ENCODE measurements around the gene CFAP46.

The CFAP46 gene

DNA sequence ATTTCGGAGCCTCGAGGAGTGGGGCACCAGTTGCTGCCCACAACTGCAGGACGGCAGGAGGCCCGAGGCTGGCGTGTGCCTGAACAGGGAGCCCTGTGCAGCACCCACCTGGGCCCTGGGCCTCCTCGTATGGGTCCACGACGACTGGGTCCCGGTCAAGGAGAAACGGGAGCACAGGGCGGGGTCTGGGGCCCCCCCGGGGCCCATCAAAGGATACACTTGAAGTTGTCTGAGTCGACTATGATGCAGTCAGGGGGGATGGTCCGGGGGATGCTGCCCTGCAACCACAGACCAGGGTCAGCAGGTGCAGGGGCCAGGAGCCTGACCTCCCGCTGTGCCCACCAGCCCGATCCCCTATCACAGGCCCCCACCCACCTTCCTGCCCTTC is 127.9 kb downstream of the CFAP46 start:
- DNase-seq (no peak), ATAC-seq (ENCODE audit: insufficient read depth, low read depth) (no peak)
- H3K4me3 ChIP-seq (ENCODE audit: low read depth in 1 of 2, low read length in 2 of 2): no peak overlapping the region
- no peak overlapping the region for H3K27ac ChIP-seq (ENCODE audit: low read length)
- H2AFZ ChIP-seq (ENCODE audit: low read depth, low read length): no peak overlapping the region
- no peaks in the 10 kb centered on the region for H3K36me3 ChIP-seq (ENCODE audit: insufficient read depth, low read length)
- no peaks in the 10 kb centered on the region for H4K20me1 ChIP-seq (ENCODE audit: insufficient read depth, low read length)
- H3K9ac ChIP-seq (ENCODE audit: low read depth, low read length): no peak overlapping the region
- no peaks in the 10 kb centered on the region for H3K79me2 ChIP-seq (ENCODE audit: insufficient read depth, low read length)
- no peaks in the 10 kb centered on the region for H3K4me1 ChIP-seq (ENCODE audit: insufficient read depth, low read length)
- H3K4me2 ChIP-seq (ENCODE audit: insufficient read depth, low read length): no peak overlapping the region
- no peaks in the 10 kb centered on the region for H3K9me3 ChIP-seq (ENCODE audit: insufficient read depth, low read length, severe bottlenecking)
- H3K27me3 ChIP-seq (ENCODE audit: insufficient read depth, low read length, poor library complexity): no peaks in the 10 kb centered on the region
- TF ChIP-seq, protein P1, sequence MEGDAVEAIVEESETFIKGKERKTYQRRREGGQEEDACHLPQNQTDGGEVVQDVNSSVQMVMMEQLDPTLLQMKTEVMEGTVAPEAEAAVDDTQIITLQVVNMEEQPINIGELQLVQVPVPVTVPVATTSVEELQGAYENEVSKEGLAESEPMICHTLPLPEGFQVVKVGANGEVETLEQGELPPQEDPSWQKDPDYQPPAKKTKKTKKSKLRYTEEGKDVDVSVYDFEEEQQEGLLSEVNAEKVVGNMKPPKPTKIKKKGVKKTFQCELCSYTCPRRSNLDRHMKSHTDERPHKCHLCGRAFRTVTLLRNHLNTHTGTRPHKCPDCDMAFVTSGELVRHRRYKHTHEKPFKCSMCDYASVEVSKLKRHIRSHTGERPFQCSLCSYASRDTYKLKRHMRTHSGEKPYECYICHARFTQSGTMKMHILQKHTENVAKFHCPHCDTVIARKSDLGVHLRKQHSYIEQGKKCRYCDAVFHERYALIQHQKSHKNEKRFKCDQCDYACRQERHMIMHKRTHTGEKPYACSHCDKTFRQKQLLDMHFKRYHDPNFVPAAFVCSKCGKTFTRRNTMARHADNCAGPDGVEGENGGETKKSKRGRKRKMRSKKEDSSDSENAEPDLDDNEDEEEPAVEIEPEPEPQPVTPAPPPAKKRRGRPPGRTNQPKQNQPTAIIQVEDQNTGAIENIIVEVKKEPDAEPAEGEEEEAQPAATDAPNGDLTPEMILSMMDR (IDR thresholded peaks at IDR 0.05; ENCODE audit: borderline replicate concordance, extremely low read depth, low read length, poor library complexity, severe bottlenecking): no peak
- TF ChIP-seq EZH2 (IDR thresholded peaks at IDR 0.05; ENCODE audit: borderline replicate concordance, low read depth, low read length, severe bottlenecking): no peak

DNA sequence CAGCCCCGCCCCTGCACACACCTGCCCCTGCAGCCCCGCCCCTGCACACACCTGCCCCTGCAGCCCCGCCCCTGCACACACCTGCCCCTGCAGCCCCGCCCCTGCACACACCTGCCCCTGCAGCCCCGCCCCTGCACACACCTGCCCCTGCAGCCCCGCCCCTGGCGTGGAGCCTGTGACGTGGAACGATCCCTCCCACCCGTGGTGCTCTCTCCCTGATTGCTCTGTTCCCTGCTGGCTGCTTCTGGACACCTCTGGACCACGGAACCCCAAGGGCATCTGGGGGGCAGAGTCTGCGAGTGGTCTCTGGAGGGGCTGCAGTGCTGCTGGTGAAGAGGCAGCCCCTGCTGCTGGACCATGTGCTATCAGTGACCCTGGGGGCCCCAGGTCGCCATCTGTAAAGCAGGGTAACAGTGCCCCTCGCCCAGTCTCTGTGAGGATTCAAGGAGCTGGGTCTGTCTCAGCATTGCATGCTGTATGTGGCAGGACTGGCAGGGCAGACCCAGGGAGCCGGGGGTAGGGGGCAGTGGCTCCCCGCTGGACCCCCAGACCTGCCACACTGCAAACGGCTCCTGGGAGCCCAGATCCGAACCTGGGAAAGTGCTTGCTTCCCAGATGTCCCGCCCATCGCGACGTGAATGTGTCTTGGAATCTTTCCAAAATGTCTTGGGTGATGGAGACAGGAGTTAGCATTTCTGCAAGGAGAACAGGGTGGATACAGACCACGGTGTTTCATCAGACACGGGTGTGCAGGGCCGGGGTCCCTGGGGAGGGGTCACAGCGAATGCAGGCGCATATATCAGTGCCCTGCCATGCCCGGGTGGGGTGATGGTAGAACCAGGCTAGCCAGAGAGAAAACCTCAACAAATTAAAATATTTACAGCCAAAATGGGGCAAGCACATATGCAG is 128.6 kb downstream of the CFAP46 start:
- ATAC-seq (ENCODE audit: insufficient read depth, low read depth): no peak
- no peak for TF ChIP-seq EZH2 (IDR thresholded peaks at IDR 0.05; ENCODE audit: borderline replicate concordance, low read depth, low read length, severe bottlenecking)
- TF ChIP-seq, protein P1 (IDR thresholded peaks at IDR 0.05; ENCODE audit: borderline replicate concordance, extremely low read depth, low read length, poor library complexity, severe bottlenecking): no peak
- Histone ChIP-seq H3K4me2 (ENCODE audit: insufficient read depth, low read length) (no peak overlapping the region), H3K79me2 (ENCODE audit: insufficient read depth, low read length) (no peaks in the 10 kb centered on the region), H3K4me1 (ENCODE audit: insufficient read depth, low read length) (no peaks in the 10 kb centered on the region), H3K27me3 (ENCODE audit: insufficient read depth, low read length, poor library complexity) (no peaks in the 10 kb centered on the region), H3K27ac (ENCODE audit: low read length) (no peak overlapping the region), H4K20me1 (ENCODE audit: insufficient read depth, low read length) (no peaks in the 10 kb centered on the region), H2AFZ (ENCODE audit: low read depth, low read length) (no peak overlapping the region), H3K36me3 (ENCODE audit: insufficient read depth, low read length) (no peaks in the 10 kb centered on the region), H3K4me3 (ENCODE audit: low read depth in 1 of 2, low read length in 2 of 2) (no peak overlapping the region), H3K9me3 (ENCODE audit: insufficient read depth, low read length, severe bottlenecking) (no peaks in the 10 kb centered on the region), H3K9ac (ENCODE audit: low read depth, low read length) (no peak overlapping the region)
- no peak for DNase-seq

DNA sequence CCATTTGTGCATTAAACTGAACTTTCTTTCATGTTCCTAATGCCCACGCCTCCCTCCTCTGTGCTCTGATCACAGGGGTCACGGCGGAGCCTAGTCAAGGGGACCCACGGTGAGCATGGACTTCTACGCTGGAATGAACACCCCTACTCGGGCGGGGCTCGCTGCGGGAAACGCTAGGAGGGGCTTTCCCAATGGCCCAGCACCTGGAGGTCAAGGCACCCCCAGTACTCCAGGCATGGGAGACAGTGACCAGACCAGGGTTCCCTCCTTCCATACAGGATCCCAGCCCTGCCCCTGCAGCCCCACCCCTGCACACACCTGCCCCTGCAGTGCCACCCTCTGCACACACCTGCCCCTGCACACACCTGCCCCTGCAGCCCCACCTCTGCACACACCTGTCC is 129.4 kb downstream of the CFAP46 start:
- Histone ChIP-seq H3K9me3 (ENCODE audit: insufficient read depth, low read length, severe bottlenecking) (no peaks in the 10 kb centered on the region), H4K20me1 (ENCODE audit: insufficient read depth, low read length) (no peaks in the 10 kb centered on the region), H3K27ac (ENCODE audit: low read length) (no peak overlapping the region), H3K27me3 (ENCODE audit: insufficient read depth, low read length, poor library complexity) (no peaks in the 10 kb centered on the region), H3K4me1 (ENCODE audit: insufficient read depth, low read length) (no peaks in the 10 kb centered on the region), H3K36me3 (ENCODE audit: insufficient read depth, low read length) (no peaks in the 10 kb centered on the region), H3K79me2 (ENCODE audit: insufficient read depth, low read length) (no peaks in the 10 kb centered on the region), H2AFZ (ENCODE audit: low read depth, low read length) (no peak overlapping the region), H3K4me2 (ENCODE audit: insufficient read depth, low read length) (no peak overlapping the region), H3K4me3 (ENCODE audit: low read depth in 1 of 2, low read length in 2 of 2) (no peak overlapping the region), H3K9ac (ENCODE audit: low read depth, low read length) (no peak overlapping the region)
- ATAC-seq (ENCODE audit: insufficient read depth, low read depth) (no peak), DNase-seq (no peak)
- no peak for TF ChIP-seq EZH2 (IDR thresholded peaks at IDR 0.05; ENCODE audit: borderline replicate concordance, low read depth, low read length, severe bottlenecking)
- TF ChIP-seq, protein P1 (IDR thresholded peaks at IDR 0.05; ENCODE audit: borderline replicate concordance, extremely low read depth, low read length, poor library complexity, severe bottlenecking): no peak
